ENCODE measurements around the gene ABHD17B. TPM values are rescaled to one million over a fixed set of nuclear protein-coding genes. Genes with fewer than 3 reads are reported as not detected.
A peak's percentile ranks its signal among the peaks of the same experiment; 100 is the strongest.

The ABHD17B gene
- total and polyA plus RNA-seq, 10 of the 15 experiments (the other 5 are each of a cell fraction or from before 2014, with no cell fraction given): 3.5 to 21.4 (median 16.6) TPM

- TF ChIP-seq EED (IDR thresholded peaks at IDR 0.05; ENCODE audit: low read depth): no peak
- TF ChIP-seq NFYB (IDR thresholded peaks at IDR 0.05; ENCODE audit: insufficient read depth, low read depth, low read length): no peak
- TF ChIP-seq NFYA (IDR thresholded peaks at IDR 0.05; ENCODE audit: borderline replicate concordance, low read depth, low read length): no peak
- 0 out of 2 replicates have a peak, but pooled peaks have one; percentile 90 for TF ChIP-seq SMARCA5 (IDR thresholded peaks at IDR 0.05)
- TF ChIP-seq ATF3 (IDR thresholded peaks at IDR 0.05; ENCODE audit: borderline replicate concordance, extremely low read depth, low read depth, low read length): no peak
- TF ChIP-seq ZBTB40 (IDR thresholded peaks at IDR 0.05; ENCODE audit: borderline replicate concordance): no peak
- no peak for TF ChIP-seq TCF7 (IDR thresholded peaks at IDR 0.05; ENCODE audit: borderline replicate concordance)
- peak; percentile 73; the same call in 1 of the 2 replicates for TF ChIP-seq ASH2L (IDR thresholded peaks at IDR 0.05; ENCODE audit: borderline replicate concordance, low read depth)
- no peak for TF ChIP-seq FOS (IDR thresholded peaks at IDR 0.05; ENCODE audit: borderline replicate concordance, extremely low read depth, insufficient read length)
- no peak for TF ChIP-seq ZZZ3 (IDR thresholded peaks at IDR 0.05; ENCODE audit: control insufficient read depth, insufficient read length, low read depth)
- no peak for TF ChIP-seq SP1 (IDR thresholded peaks at IDR 0.05; ENCODE audit: low read depth, low read length)
- TF ChIP-seq ZNF622 (IDR thresholded peaks at IDR 0.05): no peak
- no peak for TF ChIP-seq TCF3 (IDR thresholded peaks at IDR 0.05; ENCODE audit: borderline replicate concordance, insufficient read depth, low read depth, low read length)
- TF ChIP-seq MYB (IDR thresholded peaks at IDR 0.05; ENCODE audit: borderline replicate concordance, low read depth, low read length): no peak
- TF ChIP-seq RAD51 (IDR thresholded peaks at IDR 0.05): no peak
- TF ChIP-seq POLR2AphosphoS5 (IDR thresholded peaks at IDR 0.05; ENCODE audit: low read length): no peak
- no peak; the same call in 1 of the 2 replicates for TF ChIP-seq MXI1 (IDR thresholded peaks at IDR 0.05; ENCODE audit: low read depth, low read length)
- no peak for TF ChIP-seq ESRRA (IDR thresholded peaks at IDR 0.05; ENCODE audit: low read length)
- TF ChIP-seq CREB1 (IDR thresholded peaks at IDR 0.05; ENCODE audit: low read depth): no peak
- TF ChIP-seq CHD1 (IDR thresholded peaks at IDR 0.05; ENCODE audit: low read depth, low read length): no peak
- TF ChIP-seq GATAD2B (conservative IDR thresholded peaks at IDR 0.05; ENCODE audit: low read depth): peak; percentile 87
These were observed 338 bp downstream of the ABHD17B start (continued) for GRCh38 chr9:71910650-71911060.
